ENCODE measurements around the gene NOL7. TPM values are rescaled to one million over a fixed set of nuclear protein-coding genes. Genes with fewer than 3 reads are reported as not detected.

Gene NOL7
- total and polyA plus RNA-seq, 9 of the 15 experiments (the other 6 are each of a cell fraction or from before 2014, with no cell fraction given), result 19.4 to 235 (median 157) TPM

- TF ChIP-seq ESRRA (IDR thresholded peaks at IDR 0.05; ENCODE audit: borderline replicate concordance, low read depth) (peak; percentile 29; the same call in 1 of the 2 replicates), FOXA3 (CRISPR knock-in tag; conservative IDR thresholded peaks at IDR 0.05 in 1 of 2, IDR thresholded peaks at IDR 0.05 in 1 of 2) (no peak), ZKSCAN1 (IDR thresholded peaks at IDR 0.05; ENCODE audit: low read depth, low read length) (no peak), SMARCA4 (IDR thresholded peaks at IDR 0.05) (0 out of 2 replicates have a peak, but pooled peaks have one; percentile 31), TFE3 (CRISPR knock-in tag; IDR thresholded peaks at IDR 0.05) (peak; percentile 93), ZNF143 (CRISPR knock-in tag; IDR thresholded peaks at IDR 0.05) (no peak), TRIM24 (IDR thresholded peaks at IDR 0.05) (0 out of 4 replicates have a peak, but pooled peaks of 1 of the 2 experiments have one; percentile 15), RAD51 (IDR thresholded peaks at IDR 0.05; ENCODE audit: borderline replicate concordance, low read depth) (peak; percentile 40; the same call in 1 of the 2 replicates), KHSRP (IDR thresholded peaks at IDR 0.05) (no peak)
Observed at GRCh38 chr6:13629459-13630116, 14.5 kb downstream of the NOL7 start (continued).

GRCh38 chr6:13630499-13630898 lies 15.4 kb downstream of the NOL7 start:
- H3K4me3 ChIP-seq, result no peak overlapping the region
- no peaks in the 10 kb centered on the region for H4K20me1 ChIP-seq (replicated peaks; ENCODE audit: control insufficient read depth, insufficient read depth, low read length)
- FAIRE-seq, result no peak
- no peak overlapping the region for H3K4me2 ChIP-seq (ENCODE audit: insufficient read depth, low read length)
- no peak for ATAC-seq
- H3K27ac ChIP-seq (ENCODE audit: extremely low read depth, low read depth, low read length), result no peak overlapping the region
- CTCF ChIA-PET (ENCODE audit: low intra/inter-chr PET ratio), result no interaction called here
- POLR2A ChIA-PET, result interaction anchor here (0.6 to 5.7 kb wide), 5 partner anchors 8 to 401 kb away, joined by 3 to 31 read pairs (median 3); partner anchors contain the start of gene NOL7
- 93% methylated on average over 1 of the region's 1 CpG for WGBS (ENCODE audit: insufficient coverage, low coverage, missing lambda C conversion rate)
- peaks cover 8% of the 10 kb centered on the region; the same call in 2 of the 3 replicates for H3K79me2 ChIP-seq (ENCODE audit: control insufficient read depth, insufficient read depth, low read length)
- no peak overlapping the region for H3K9ac ChIP-seq (ENCODE audit: insufficient read depth in 1 of 2, low read depth in 2 of 2, low read length in 2 of 2)
- in situ Hi-C loops (cut with MboI), result no loop called here
- no peaks in the 10 kb centered on the region for H3K4me1 ChIP-seq (replicated peaks in 1 of 2; ENCODE audit: control insufficient read depth in 2 of 2, insufficient read depth in 2 of 2, low read length in 2 of 2)
- intact Hi-C loops (cut with micrococcal nuclease), result no loop called here
- H2AFZ ChIP-seq (ENCODE audit: low read depth, low read length), result no peak overlapping the region
- no peaks in the 10 kb centered on the region for H3K9me1 ChIP-seq (ENCODE audit: control insufficient read depth, insufficient read depth, low read length)
- DNase-seq (ENCODE audit: extremely low read depth in 1 of 4, low spot score in 3 of 4), result no peak
- no peaks in the 10 kb centered on the region for H3K9me3 ChIP-seq (replicated peaks; ENCODE audit: control insufficient read depth, insufficient read depth, low read depth, low read length)
- no TSS peak for BruUV-seq (replicated peaks)
- no peaks in the 10 kb centered on the region for H3K27me3 ChIP-seq (ENCODE audit: control insufficient read depth in 2 of 2, insufficient read depth in 2 of 2, low read length in 2 of 2)
- peaks cover 91% of the 10 kb centered on the region for H3K36me3 ChIP-seq (ENCODE audit: control insufficient read depth, insufficient read depth, low read length)
- no peak for TF ChIP-seq VEZF1 (CRISPR knock-in tag; IDR thresholded peaks at IDR 0.05)
- no peak for TF ChIP-seq ZNF212 (CRISPR knock-in tag; IDR thresholded peaks at IDR 0.05)
- no peak for TF ChIP-seq MEIS2 (IDR thresholded peaks at IDR 0.05; ENCODE audit: partially characterized antibody)
- TF ChIP-seq OTX1 (CRISPR knock-in tag; IDR thresholded peaks at IDR 0.05), result no peak
- no peak for TF ChIP-seq BMI1 (IDR thresholded peaks at IDR 0.05; ENCODE audit: low read length)
- TF ChIP-seq GATA2 (CRISPR knock-in tag; IDR thresholded peaks at IDR 0.05), result no peak
- no peak for TF ChIP-seq HOMEZ (CRISPR knock-in tag; IDR thresholded peaks at IDR 0.05)
